LHCN-M2 (cell line): ENCODE data around the gene NTM. TPM values are rescaled to one million over a fixed set of nuclear protein-coding genes. Genes with fewer than 3 reads are reported as not detected.
A peak's percentile ranks its signal among the peaks of the same experiment; 100 is the strongest.
"Not testable (repeated sequence)": the region's sequence is repeated elsewhere in the genome, so short reads cannot be mapped to it uniquely, and the experiment has no call there.

Experiments
- DNase-seq: peaks from one replicate; pipeline ENCODE4 v3.0.0-alpha.2; 2012; ENCODE audit warnings: low read depth
- total RNA-seq: library from RNA; depleted of rRNA; stranded (reverse); fragments of >200 nt; gene quantifications from 2 replicates; pipeline ENCODE4 v1.2.3, GENCODE V29; 2014

NTM gene
- total RNA-seq, 1 experiment from 2014 or later, result 45.6 TPM

GRCh38 chr11:132346558-132347148 is 976.2 kb downstream of the NTM start:
- no peak for DNase-seq

- no peak for DNase-seq
Measured at GRCh38 chr11:132347156-132348090, 977.0 kb downstream of the NTM start.

- peak; percentile 19 for DNase-seq
Measured at GRCh38 chr11:132349811-132350733, 979.7 kb downstream of the NTM start.

GRCh38 chr11:132351050-132351449 is 980.6 kb downstream of the NTM start:
- DNase-seq, result no peak

DNA sequence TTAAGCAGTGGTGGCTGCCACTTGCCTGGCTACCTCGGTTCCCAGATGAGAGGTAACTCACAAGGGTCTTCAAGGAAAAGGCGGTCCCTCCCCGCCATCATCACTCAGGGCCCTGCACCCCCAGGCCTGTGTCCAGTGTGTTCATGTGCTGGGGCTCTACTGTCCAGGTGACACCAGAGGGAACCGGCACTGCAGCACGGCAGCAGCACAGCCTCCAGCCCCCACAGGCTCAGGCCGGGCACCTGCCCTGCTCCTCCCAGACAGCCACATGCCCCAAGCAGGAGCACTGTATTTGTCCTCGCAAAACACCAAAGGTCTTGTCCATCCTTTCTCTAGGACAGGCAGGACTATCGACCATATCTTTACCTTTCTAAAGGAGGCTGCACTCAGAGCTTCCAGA is 982.1 kb downstream of the NTM start:
- no peak for DNase-seq

GRCh38 chr11:132353255-132353654 is 982.8 kb downstream of the NTM start:
- DNase-seq, result no peak

DNA sequence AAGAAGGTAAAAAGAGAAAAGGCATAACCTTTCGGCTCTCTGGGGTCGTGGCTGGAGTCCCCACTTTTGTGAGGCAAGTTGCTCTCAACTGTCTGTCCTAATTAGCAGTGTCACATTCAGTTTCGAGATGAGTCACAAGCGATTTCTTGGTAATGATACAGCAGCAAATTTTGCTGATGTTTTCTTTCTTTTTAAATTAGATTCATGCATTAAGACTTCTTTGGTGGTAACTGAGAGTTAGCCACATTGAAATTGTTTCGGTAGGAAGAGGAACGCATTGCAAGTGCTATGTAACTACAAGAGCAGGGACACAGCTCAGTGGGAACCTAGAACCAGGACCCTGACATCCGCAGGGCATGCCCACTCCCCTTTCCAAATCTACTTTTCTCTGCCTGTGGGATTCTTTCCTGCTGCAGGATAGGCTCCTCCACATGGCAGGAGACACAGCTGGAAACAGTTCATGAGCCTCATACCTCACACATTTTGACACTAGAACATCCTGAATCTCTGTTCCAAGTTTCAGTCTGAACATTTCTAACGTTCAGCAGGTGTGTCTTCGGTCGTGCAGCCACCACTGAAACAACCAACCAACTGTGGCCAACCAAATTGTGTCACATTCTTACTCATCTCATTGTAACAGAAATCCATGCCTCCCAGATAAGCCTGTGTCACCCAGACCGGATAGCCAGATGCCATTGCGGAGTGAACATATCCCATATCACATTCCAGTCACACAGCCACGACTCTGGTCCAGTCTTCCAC is 987.6 kb downstream of the NTM start:
- no peak for DNase-seq

DNA sequence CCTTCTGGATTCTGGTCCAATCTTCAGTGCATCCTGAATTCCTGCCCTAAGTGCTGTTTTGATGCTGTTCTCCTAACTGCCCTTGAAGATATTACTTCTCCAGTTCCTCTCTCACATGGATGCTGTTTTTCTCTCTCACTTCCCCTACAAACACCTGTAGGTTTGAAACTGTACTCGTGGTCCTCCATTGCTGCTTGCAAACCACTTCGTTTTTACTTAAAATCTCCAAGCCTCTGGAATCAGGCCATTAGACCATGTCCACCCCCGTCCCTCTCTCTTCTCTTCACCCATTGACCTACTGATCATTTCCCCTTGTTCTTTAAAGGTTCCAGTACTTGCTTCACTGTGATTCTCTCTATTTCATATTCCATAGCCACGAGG is 988.1 kb downstream of the NTM start:
- no peak for DNase-seq

DNA sequence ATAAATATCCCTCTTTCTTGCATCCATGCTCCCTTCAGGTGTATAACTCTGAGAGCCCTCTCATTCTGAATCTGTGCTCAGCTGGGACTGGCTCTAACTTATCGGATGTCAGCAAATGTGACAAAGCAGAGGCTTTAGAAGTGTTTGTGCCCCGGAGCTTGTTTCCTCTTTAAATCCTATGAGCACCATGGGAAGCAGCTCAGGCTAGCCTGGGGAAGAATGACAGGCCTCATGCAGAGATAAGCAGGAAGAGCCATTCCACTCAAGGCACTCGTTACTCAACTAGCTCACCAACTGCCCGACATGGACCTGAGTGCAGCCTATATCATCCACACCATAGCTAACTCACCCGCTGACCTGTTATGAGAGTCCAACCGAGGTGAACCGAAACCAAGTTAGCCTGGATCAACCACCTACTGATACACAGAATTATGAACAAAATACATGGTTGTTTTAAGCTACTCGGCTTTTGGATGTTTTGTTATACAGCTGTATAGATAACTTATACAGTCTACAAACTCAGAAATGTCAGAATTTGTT is 990.7 kb downstream of the NTM start:
- DNase-seq, result no peak

DNA sequence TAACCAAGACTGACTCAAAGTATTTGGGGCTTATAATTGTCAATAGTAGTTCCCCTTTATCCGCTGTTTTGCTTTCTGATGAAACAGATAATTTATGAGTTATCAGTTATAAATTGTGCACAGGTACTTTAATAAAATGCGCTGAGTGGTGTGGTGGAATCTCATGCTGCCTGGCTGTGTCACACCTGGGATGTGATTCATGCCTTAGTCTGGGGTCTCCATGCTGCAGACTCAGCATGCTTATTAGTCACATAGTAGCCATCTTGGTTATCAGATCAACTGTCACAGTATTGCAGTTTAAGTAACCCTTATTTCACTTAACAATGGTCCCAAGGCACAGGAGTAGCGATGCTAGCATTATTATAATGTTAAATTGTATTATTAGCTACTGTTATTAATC is 995.2 kb downstream of the NTM start:
- DNase-seq, result no peak

DNA sequence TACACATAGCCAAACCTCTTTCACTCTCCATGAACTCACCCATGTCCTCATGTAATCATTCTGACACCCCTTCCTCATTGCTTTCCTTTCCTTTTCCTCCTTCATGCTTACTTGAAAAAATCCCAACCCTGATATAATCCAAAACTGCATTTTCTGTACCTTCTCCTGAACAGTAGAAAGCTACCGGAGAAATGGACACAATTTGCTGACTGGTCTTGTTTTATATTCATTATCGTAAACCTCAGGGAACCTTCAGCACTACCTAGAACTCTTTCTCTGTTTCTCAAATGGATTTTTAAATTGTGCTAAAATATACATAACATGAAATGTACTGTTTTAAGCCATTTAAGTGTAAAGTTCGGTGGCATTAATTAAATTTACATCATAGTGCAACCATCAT is 996.9 kb downstream of the NTM start:
- no peak for DNase-seq

GRCh38 chr11:132370114-132370513 is 999.7 kb downstream of the NTM start:
- DNase-seq, result not testable (repeated sequence)

DNA sequence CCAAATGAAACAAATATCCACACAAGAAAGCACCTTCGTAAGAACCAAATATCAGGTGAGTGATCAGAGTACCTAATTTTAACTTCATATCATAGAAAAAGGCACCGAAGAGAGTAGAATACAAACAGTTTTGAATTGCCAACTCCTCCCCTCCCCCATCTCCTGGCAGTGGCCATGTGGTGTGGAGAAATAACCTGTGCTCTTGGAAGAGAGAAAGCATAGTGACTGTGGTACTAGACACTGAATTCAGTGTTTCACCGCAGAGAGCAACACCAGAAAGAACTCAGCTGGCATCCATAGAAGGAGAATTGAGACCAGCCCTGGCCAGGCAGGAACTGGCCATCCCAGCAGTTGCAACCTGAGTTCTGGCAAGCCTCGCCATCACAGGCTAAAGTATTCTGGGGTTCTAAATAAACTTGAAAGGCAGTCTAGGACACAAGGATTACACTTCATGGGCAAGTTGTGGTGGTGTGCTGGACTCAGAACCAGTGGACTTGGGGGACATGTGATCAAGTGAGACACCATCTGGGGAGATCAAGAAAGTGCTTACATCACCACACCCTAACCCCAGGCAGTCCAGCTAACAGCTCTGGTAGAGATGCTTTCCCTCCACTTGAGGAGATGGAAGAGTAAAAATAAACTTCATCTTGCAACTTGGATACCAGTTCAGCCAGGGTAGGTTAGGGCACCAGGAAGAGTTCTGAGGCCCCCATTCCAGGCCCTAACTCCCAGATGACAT is 1003.2 kb downstream of the NTM start:
- DNase-seq, result peak; percentile 2

GRCh38 chr11:132379540-132379939 is 1009.1 kb downstream of the NTM start:
- no peak for DNase-seq
